Right atrium auricular region (tissue), 2 donors: ENCODE measurements around the gene EFNA5. TPM values are rescaled to one million over a fixed set of nuclear protein-coding genes. Genes with fewer than 3 reads are reported as not detected.

ENCODE experiments used
- DNase-seq: peaks from one replicate; pipeline ENCODE4 v3.0.0-alpha.2; 2019; ENCODE audit warnings: low spot score
- H3K27ac ChIP-seq, 2 donors: fragments of 200-600 bp; sonication (generic); 1 replicate in 1 of 2; 2 replicates in 1 of 2; pipeline ENCODE4 v1.5.1; 2016 to 2019
- H3K27me3 ChIP-seq, 2 donors: fragments of 200-600 bp; sonication (generic); one replicate each; pipeline versions ENCODE4 v1.5.1 to v1.6.0; 2017 to 2019
- H3K36me3 ChIP-seq: fragments of 200-600 bp; sonication (generic); one replicate; pipeline ENCODE4 v1.5.1; 2016
- H3K4me1 ChIP-seq, 2 donors: fragments of 200-600 bp; sonication (generic); one replicate each; pipeline versions ENCODE4 v1.5.1 to v1.6.0; 2017 to 2019
- H3K4me3 ChIP-seq, 2 donors: fragments of 200-600 bp; sonication (generic); 1 replicate in 1 of 2; 2 replicates in 1 of 2; pipeline ENCODE4 v1.5.1; 2017 to 2019; ENCODE audit warnings: mild to moderate bottlenecking in 1 of 2, moderate library complexity in 1 of 2
- H3K9me3 ChIP-seq, 2 donors: fragments of 200-600 bp; sonication (generic); one replicate each; pipeline ENCODE4 v1.5.1; 2019
- CTCF ChIP-seq, 2 donors: fragments of 200-600 bp; sonication (generic); IDR thresholded peaks; one replicate each; pipeline ENCODE4 v1.5.1; 2019; ENCODE audit warnings: antibody characterized with exemption in 2 of 2
- total RNA-seq, 2 donors: library from RNA; depleted of rRNA; stranded (reverse); fragments of >200 nt; gene quantifications; one replicate each; pipeline ENCODE4 v1.1.0, GENCODE V29; 2016

EFNA5 gene
- total RNA-seq, 2 donors from 2014 or later: 17.0 to 19.2 TPM

DNA sequence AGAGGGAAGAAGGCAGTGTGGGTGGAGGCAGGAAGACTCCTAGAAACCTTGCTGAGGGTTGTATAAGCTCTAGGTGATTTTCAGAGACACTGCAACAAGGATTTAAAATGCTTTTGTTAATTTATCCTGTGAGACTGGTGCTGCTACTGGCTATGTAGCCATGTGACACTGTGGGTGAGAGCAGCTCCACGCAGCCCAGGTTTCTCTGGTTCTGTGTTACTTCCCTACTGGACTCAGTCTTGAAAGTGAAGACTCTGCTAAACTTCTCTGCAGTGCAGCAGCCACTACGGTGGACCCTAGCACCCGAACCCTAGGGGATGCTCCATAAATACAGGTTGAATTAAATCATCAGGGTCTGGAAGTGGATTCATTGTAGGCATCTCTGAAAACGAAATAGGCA, 25.8 kb upstream of the EFNA5 start:
- no peak for DNase-seq
- no peak for TF ChIP-seq CTCF (IDR thresholded peaks at IDR 0.05)
- H3K36me3 ChIP-seq: no peaks in the 10 kb centered on the region
- H3K4me3 ChIP-seq: no peak overlapping the region
- H3K9me3 ChIP-seq: peaks cover 0 to 7% of the 10 kb centered on the region in 2 donors
- H3K27me3 ChIP-seq: no peaks in the 10 kb centered on the region
- no peak overlapping the region for H3K27ac ChIP-seq
- no peaks in the 10 kb centered on the region for H3K4me1 ChIP-seq

GRCh38 chr5:107696080-107696479, 25.3 kb upstream of the EFNA5 start:
- DNase-seq: no peak
- Histone ChIP-seq H3K4me3 (no peak overlapping the region), H3K9me3 (peaks cover 0 to 7% of the 10 kb centered on the region in 2 donors), H3K27me3 (no peaks in the 10 kb centered on the region), H3K4me1 (no peaks in the 10 kb centered on the region), H3K27ac (no peak overlapping the region), H3K36me3 (no peaks in the 10 kb centered on the region)
- TF ChIP-seq CTCF (IDR thresholded peaks at IDR 0.05): no peak

GRCh38 chr5:107687937-107688336, 17.2 kb upstream of the EFNA5 start:
- no peak overlapping the region for H3K27ac ChIP-seq
- no peak for TF ChIP-seq CTCF (IDR thresholded peaks at IDR 0.05)
- H3K27me3 ChIP-seq: no peaks in the 10 kb centered on the region
- peaks cover 0 to 7% of the 10 kb centered on the region in 2 donors for H3K9me3 ChIP-seq
- no peak for DNase-seq
- no peaks in the 10 kb centered on the region for H3K4me1 ChIP-seq
- no peaks in the 10 kb centered on the region for H3K36me3 ChIP-seq
- no peak overlapping the region for H3K4me3 ChIP-seq

DNA sequence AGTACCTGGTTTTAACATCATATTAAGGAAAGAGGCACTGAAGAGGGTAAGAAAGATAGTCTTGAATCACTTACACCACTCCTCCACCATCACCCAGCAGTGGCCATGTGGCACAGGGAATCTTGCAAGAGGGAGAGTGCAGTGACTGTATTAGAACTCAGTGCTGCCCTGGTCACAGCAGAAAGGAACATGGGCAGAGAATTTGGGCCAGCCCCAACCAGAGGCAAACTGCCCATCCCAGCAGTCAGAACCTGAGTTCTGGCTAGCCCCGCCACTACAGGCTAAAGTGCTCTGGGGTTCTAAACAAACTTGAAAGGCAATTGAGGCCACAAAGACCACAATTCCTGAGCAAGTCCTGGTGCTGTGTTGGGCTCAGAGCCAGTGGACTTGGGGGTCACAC, 16.7 kb upstream of the EFNA5 start:
- no peak for TF ChIP-seq CTCF (IDR thresholded peaks at IDR 0.05)
- DNase-seq: no peak

DNA sequence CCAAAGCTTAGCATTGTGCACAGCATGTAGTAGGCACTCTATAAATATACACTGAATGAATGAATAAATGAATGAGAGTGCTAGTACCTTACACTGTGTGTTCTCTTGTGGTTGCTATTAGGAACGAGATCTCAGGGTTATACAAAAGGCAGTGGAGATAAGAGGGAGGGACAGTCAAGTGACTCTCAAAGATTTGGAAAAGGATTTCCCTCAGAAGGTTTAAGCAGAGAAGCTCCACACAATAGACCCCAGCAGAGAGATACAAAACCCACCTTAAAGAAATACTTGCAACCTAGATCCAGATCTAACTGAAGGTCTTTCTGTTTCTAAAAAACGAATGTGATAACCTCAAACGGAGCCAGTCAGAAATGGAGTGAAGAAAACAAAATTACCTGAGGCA, 11.8 kb upstream of the EFNA5 start:
- no peaks in the 10 kb centered on the region for H3K36me3 ChIP-seq
- no peak for DNase-seq
- no peaks in the 10 kb centered on the region for H3K9me3 ChIP-seq
- H3K27me3 ChIP-seq: no peaks in the 10 kb centered on the region
- no peak overlapping the region for H3K27ac ChIP-seq
- H3K4me1 ChIP-seq: no peaks in the 10 kb centered on the region
- H3K4me3 ChIP-seq: no peak overlapping the region
- no peak for TF ChIP-seq CTCF (IDR thresholded peaks at IDR 0.05)

More for the DNA sequence above, 16.7 kb upstream of the EFNA5 start:
- Histone ChIP-seq H3K27me3 (no peaks in the 10 kb centered on the region), H3K4me1 (no peaks in the 10 kb centered on the region), H3K9me3 (peaks cover 0 to 6% of the 10 kb centered on the region in 2 donors), H3K4me3 (no peak overlapping the region), H3K36me3 (no peaks in the 10 kb centered on the region), H3K27ac (no peak overlapping the region)

DNA sequence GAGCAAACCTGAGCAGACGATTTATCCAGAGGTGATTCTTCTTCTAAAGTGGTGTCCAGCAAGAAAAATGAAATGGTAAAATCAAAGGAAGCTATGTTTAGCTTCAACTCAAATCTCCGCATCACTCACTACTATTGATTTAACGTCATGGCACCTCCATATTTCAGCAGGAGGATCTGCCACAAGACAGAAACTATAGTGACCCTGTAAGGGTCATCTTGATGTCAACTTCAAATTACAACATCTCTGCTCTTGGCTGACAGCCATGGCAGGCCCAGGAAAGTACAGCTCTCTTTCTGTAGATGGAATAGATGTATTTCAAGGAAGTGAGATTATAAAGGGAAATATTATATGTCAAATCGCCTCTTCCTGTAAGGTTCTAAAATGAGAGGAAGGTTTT, 10.1 kb upstream of the EFNA5 start:
- no peak for DNase-seq
- no peak overlapping the region for H3K27ac ChIP-seq

More for the DNA sequence above, 10.1 kb upstream of the EFNA5 start:
- H3K4me1 ChIP-seq: no peaks in the 10 kb centered on the region
- no peak for TF ChIP-seq CTCF (IDR thresholded peaks at IDR 0.05)
- H3K27me3 ChIP-seq: no peaks in the 10 kb centered on the region
- H3K9me3 ChIP-seq: no peaks in the 10 kb centered on the region
- no peaks in the 10 kb centered on the region for H3K36me3 ChIP-seq
- H3K4me3 ChIP-seq: no peak overlapping the region
